HG03039 (cell line): ENCODE measurements around the gene MNX1.
A peak's percentile ranks its signal among the peaks of the same experiment; 100 is the strongest.

ENCODE experiments used
- ATAC-seq: cut with Tn5 transposase; IDR thresholded peaks from one replicate; pipeline ENCODE4 v1.9.1; 2021; ENCODE audit warnings: mild to moderate bottlenecking, moderate library complexity; ENCODE audit not compliant: unreplicated experiment

Gene MNX1

GRCh38 chr7:157016352-157017041 is 6.0 kb upstream of the MNX1 start:
- ATAC-seq: peak; percentile 61

GRCh38 chr7:157016024-157016351 is 5.5 kb upstream of the MNX1 start:
- ATAC-seq: peak; percentile 10

- ATAC-seq: no peak
These were observed 4.4 kb upstream of the MNX1 start for GRCh38 chr7:157014635-157015555.

- no peak for ATAC-seq
These were observed 3.4 kb upstream of the MNX1 start for GRCh38 chr7:157013602-157014549.

- ATAC-seq: no peak
These were observed 2.6 kb upstream of the MNX1 start for GRCh38 chr7:157013101-157013500.

- ATAC-seq: no peak
These were observed 1.7 kb upstream of the MNX1 start for GRCh38 chr7:157012113-157012547.

GRCh38 chr7:157011333-157012112 is 1.1 kb upstream of the MNX1 start:
- ATAC-seq: no peak

- ATAC-seq: peak; percentile 34
These were observed 480 bp downstream of the MNX1 start for GRCh38 chr7:157009778-157010587.

- ATAC-seq: no peak
These were observed 1.2 kb downstream of the MNX1 start for GRCh38 chr7:157009170-157009777.

- ATAC-seq: no peak
These were observed 2.0 kb downstream of the MNX1 start for GRCh38 chr7:157008206-157009169.

- ATAC-seq: no peak
These were observed 2.9 kb downstream of the MNX1 start for GRCh38 chr7:157007470-157008066.

- ATAC-seq: no peak
These were observed 3.5 kb downstream of the MNX1 start for GRCh38 chr7:157006829-157007469.

- no peak for ATAC-seq
These were observed 4.2 kb downstream of the MNX1 start for GRCh38 chr7:157006205-157006747.

GRCh38 chr7:157005456-157006204 is 4.8 kb downstream of the MNX1 start:
- no peak for ATAC-seq

GRCh38 chr7:157004521-157005455 is 5.7 kb downstream of the MNX1 start:
- no peak for ATAC-seq
